ENCODE measurements around the gene MAP4K4.

DNA sequence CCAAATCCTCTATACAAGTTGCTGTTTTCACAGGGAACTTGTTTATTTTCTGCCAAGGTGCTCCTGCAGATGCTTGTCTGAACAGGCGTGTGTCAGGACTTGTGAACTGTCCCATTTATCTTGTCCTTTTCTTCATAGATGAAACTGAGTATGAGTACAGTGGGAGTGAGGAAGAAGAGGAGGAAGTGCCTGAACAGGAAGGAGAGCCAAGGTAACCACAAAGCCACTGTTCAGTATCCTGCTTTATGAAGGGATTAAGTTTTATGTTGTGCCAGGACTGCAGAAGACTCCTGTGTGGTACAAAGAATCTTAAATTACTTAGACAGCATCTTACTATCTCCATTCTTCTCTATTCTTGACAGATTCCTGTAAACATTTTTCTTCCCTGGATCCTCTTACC, 145.0 kb downstream of the MAP4K4 start:
- TF ChIP-seq POLR2A (IDR thresholded peaks at IDR 0.05): no peak
- TF ChIP-seq, protein P1, sequence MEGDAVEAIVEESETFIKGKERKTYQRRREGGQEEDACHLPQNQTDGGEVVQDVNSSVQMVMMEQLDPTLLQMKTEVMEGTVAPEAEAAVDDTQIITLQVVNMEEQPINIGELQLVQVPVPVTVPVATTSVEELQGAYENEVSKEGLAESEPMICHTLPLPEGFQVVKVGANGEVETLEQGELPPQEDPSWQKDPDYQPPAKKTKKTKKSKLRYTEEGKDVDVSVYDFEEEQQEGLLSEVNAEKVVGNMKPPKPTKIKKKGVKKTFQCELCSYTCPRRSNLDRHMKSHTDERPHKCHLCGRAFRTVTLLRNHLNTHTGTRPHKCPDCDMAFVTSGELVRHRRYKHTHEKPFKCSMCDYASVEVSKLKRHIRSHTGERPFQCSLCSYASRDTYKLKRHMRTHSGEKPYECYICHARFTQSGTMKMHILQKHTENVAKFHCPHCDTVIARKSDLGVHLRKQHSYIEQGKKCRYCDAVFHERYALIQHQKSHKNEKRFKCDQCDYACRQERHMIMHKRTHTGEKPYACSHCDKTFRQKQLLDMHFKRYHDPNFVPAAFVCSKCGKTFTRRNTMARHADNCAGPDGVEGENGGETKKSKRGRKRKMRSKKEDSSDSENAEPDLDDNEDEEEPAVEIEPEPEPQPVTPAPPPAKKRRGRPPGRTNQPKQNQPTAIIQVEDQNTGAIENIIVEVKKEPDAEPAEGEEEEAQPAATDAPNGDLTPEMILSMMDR (IDR thresholded peaks at IDR 0.05): no peak

Data from thyroid gland (tissue), 4 donors.